Mesendoderm (in vitro differentiated cells): ENCODE results near the gene WLS.

ENCODE experiments used
- DNase-seq: peaks from one replicate; pipeline ENCODE4 v3.0.0; 2013
- H2AK5ac ChIP-seq: 2 replicates; pipeline ENCODE4 v1.6.1; 2013; ENCODE audit warnings: low read length, inconsistent platforms
- H2BK120ac ChIP-seq: 2 replicates; pipeline ENCODE4 v1.6.1; 2013; ENCODE audit warnings: low read depth, mild to moderate bottlenecking, low read length, moderate library complexity, mixed read lengths
- H2BK15ac ChIP-seq: replicated peaks from 2 replicates; pipeline ENCODE4 v1.6.1; 2013; ENCODE audit warnings: low read depth, mild to moderate bottlenecking, moderate library complexity
- H2BK5ac ChIP-seq: 2 replicates; pipeline ENCODE4 v1.6.1; 2013; ENCODE audit warnings: low read length, inconsistent platforms
- H3K18ac ChIP-seq: 2 replicates; pipeline ENCODE4 v1.6.1; 2013; ENCODE audit warnings: mild to moderate bottlenecking, low read length, mixed read lengths
- H3K23ac ChIP-seq: one replicate; pipeline ENCODE4 v1.6.1; 2013; ENCODE audit warnings: low read length
- H3K27ac ChIP-seq: 2 replicates; pipeline ENCODE4 v1.5.1; 2013; ENCODE audit warnings: low read depth, mild to moderate bottlenecking, inconsistent platforms, low read length, moderate library complexity
- H3K27me3 ChIP-seq: 2 replicates; pipeline ENCODE4 v1.6.1; 2013; ENCODE audit warnings: low read length, control low read depth, mild to moderate bottlenecking, inconsistent platforms; ENCODE audit not compliant: insufficient read depth, poor library complexity
- H3K36me3 ChIP-seq: 2 replicates; pipeline ENCODE4 v1.6.1; 2013; ENCODE audit warnings: low read length, inconsistent platforms; ENCODE audit not compliant: control insufficient read depth, insufficient read depth
- H3K4ac ChIP-seq: one replicate; pipeline ENCODE4 v1.6.1; 2013; ENCODE audit warnings: low read depth, mild to moderate bottlenecking, low read length, moderate library complexity
- H3K4me1 ChIP-seq: 2 replicates; pipeline ENCODE4 v1.6.1; 2013; ENCODE audit warnings: low read depth, low read length, inconsistent platforms; ENCODE audit not compliant: control insufficient read depth
- H3K4me2 ChIP-seq: 2 replicates; pipeline ENCODE4 v1.6.1; 2013; ENCODE audit warnings: low read length
- H3K4me3 ChIP-seq: 2 replicates; pipeline ENCODE4 v1.5.1; 2013; ENCODE audit warnings: mild to moderate bottlenecking, low read length
- H3K56ac ChIP-seq: one replicate; pipeline ENCODE4 v1.6.1; 2013; ENCODE audit warnings: low read length
- H3K79me1 ChIP-seq: 2 replicates; pipeline ENCODE4 v1.6.1; 2013; ENCODE audit warnings: low read length, inconsistent platforms
- H3K79me2 ChIP-seq: 2 replicates; pipeline ENCODE4 v1.6.1; 2013; ENCODE audit warnings: mild to moderate bottlenecking, low read length; ENCODE audit not compliant: control insufficient read depth, insufficient read depth
- H3K9ac ChIP-seq: 2 replicates; pipeline ENCODE4 v1.6.1; 2013; ENCODE audit warnings: low read length, inconsistent platforms
- H4K5ac ChIP-seq: one replicate; pipeline ENCODE4 v1.6.1; 2013; ENCODE audit warnings: low read length
- H4K8ac ChIP-seq: one replicate; pipeline ENCODE4 v1.6.1; 2013; ENCODE audit warnings: low read depth, mild to moderate bottlenecking, control low read depth, low read length, moderate library complexity
- WGBS: extraction: QIAGEN DNeasy Blood & Tissue Kit; methylation state at CpG from one replicate; pipeline ENCODE4 v1.1.7; 2013; ENCODE audit warnings: low lambda C conversion rate, missing lambda C conversion rate; ENCODE audit not compliant: insufficient coverage; ENCODE audit errors: extremely low coverage; 5-methylcytosine and 5-hydroxymethylcytosine counted together

The WLS gene

GRCh38 chr1:68100571-68100970 is 131.8 kb downstream of the WLS start:
- Histone ChIP-seq H2BK15ac (no peak overlapping the region), H3K27me3 (no peaks in the 10 kb centered on the region), H3K27ac (no peak overlapping the region)

GRCh38 chr1:68093737-68094136 is 138.6 kb downstream of the WLS start:
- Histone ChIP-seq H3K27me3 (no peaks in the 10 kb centered on the region), H2AK5ac (no peak overlapping the region), H3K4ac (no peak overlapping the region), H3K9ac (no peak overlapping the region), H3K4me3 (no peak overlapping the region), H3K79me1 (no peaks in the 10 kb centered on the region), H3K79me2 (no peaks in the 10 kb centered on the region), H2BK15ac (no peak overlapping the region), H4K8ac (no peak overlapping the region), H2BK120ac (no peak overlapping the region), H3K36me3 (no peaks in the 10 kb centered on the region), H3K56ac (no peak overlapping the region), H4K5ac (no peak overlapping the region), H3K18ac (no peak overlapping the region), H2BK5ac (no peak overlapping the region), H3K27ac (no peak overlapping the region), H3K4me2 (no peak overlapping the region), H3K23ac (no peak overlapping the region), H3K4me1 (no peaks in the 10 kb centered on the region)
- no peak for DNase-seq

More at GRCh38 chr1:68100571-68100970, 131.8 kb downstream of the WLS start:
- Histone ChIP-seq H3K79me1 (no peaks in the 10 kb centered on the region), H2BK120ac (no peak overlapping the region), H3K9ac (no peak overlapping the region), H3K79me2 (no peaks in the 10 kb centered on the region), H3K4ac (no peak overlapping the region), H3K18ac (no peak overlapping the region), H3K23ac (no peak overlapping the region), H3K56ac (no peak overlapping the region), H4K5ac (no peak overlapping the region), H3K4me1 (no peaks in the 10 kb centered on the region), H3K4me2 (no peak overlapping the region), H2BK5ac (no peak overlapping the region), H3K36me3 (no peaks in the 10 kb centered on the region), H3K4me3 (no peak overlapping the region), H4K8ac (no peak overlapping the region), H2AK5ac (no peak overlapping the region)
- no CpG with 5 or more reads among the region's 2 CpGs for WGBS
- no peak for DNase-seq

GRCh38 chr1:68087184-68087583 is 145.1 kb downstream of the WLS start:
- Histone ChIP-seq H3K9ac (no peak overlapping the region), H2BK5ac (no peak overlapping the region), H3K79me1 (no peaks in the 10 kb centered on the region), H4K8ac (no peak overlapping the region), H2BK15ac (no peak overlapping the region), H3K4me2 (no peak overlapping the region), H3K4me1 (no peaks in the 10 kb centered on the region), H3K36me3 (no peaks in the 10 kb centered on the region), H3K18ac (no peak overlapping the region), H3K27ac (no peak overlapping the region), H3K79me2 (no peaks in the 10 kb centered on the region), H3K27me3 (no peaks in the 10 kb centered on the region), H3K56ac (no peak overlapping the region), H4K5ac (no peak overlapping the region), H2AK5ac (no peak overlapping the region), H3K4ac (no peak overlapping the region), H3K4me3 (no peak overlapping the region), H3K23ac (no peak overlapping the region), H2BK120ac (no peak overlapping the region)
- DNase-seq, result no peak
- no CpG with 5 or more reads among the region's 4 CpGs for whole genome bisulfite sequencing

GRCh38 chr1:68085752-68086151 is 146.6 kb downstream of the WLS start:
- no peak for DNase-seq
- Histone ChIP-seq H3K4ac (no peak overlapping the region), H3K79me2 (no peaks in the 10 kb centered on the region), H3K79me1 (no peaks in the 10 kb centered on the region), H3K18ac (no peak overlapping the region), H3K4me2 (no peak overlapping the region), H3K4me1 (no peaks in the 10 kb centered on the region), H4K8ac (no peak overlapping the region), H3K9ac (no peak overlapping the region), H2BK5ac (no peak overlapping the region), H3K56ac (no peak overlapping the region), H3K36me3 (no peaks in the 10 kb centered on the region), H3K23ac (no peak overlapping the region), H2BK120ac (no peak overlapping the region), H4K5ac (no peak overlapping the region), H2BK15ac (no peak overlapping the region), H3K27me3 (no peaks in the 10 kb centered on the region), H3K27ac (no peak overlapping the region), H3K4me3 (no peak overlapping the region), H2AK5ac (no peak overlapping the region)
- no CpG with 5 or more reads among the region's 1 CpG for WGBS

- Histone ChIP-seq H2AK5ac (no peak overlapping the region), H3K79me2 (no peaks in the 10 kb centered on the region), H2BK15ac (no peak overlapping the region), H3K4me1 (no peaks in the 10 kb centered on the region), H4K8ac (no peak overlapping the region), H3K79me1 (no peaks in the 10 kb centered on the region), H3K4me2 (no peak overlapping the region), H3K36me3 (no peaks in the 10 kb centered on the region), H2BK120ac (no peak overlapping the region), H3K4me3 (no peak overlapping the region), H3K27ac (no peak overlapping the region), H3K18ac (no peak overlapping the region), H4K5ac (no peak overlapping the region), H2BK5ac (no peak overlapping the region), H3K9ac (no peak overlapping the region), H3K23ac (no peak overlapping the region), H3K56ac (no peak overlapping the region), H3K4ac (no peak overlapping the region), H3K27me3 (no peaks in the 10 kb centered on the region)
- WGBS, result no CpG with 5 or more reads among the region's 2 CpGs
- DNase-seq, result no peak
Measured at GRCh38 chr1:68083686-68084085, 148.6 kb downstream of the WLS start.

- Histone ChIP-seq H3K79me2 (no peaks in the 10 kb centered on the region), H2BK5ac (no peak overlapping the region), H3K4ac (no peak overlapping the region), H3K27me3 (no peaks in the 10 kb centered on the region), H3K23ac (no peak overlapping the region), H3K4me3 (no peak overlapping the region), H3K27ac (no peak overlapping the region), H4K5ac (no peak overlapping the region), H3K9ac (no peak overlapping the region), H2AK5ac (no peak overlapping the region), H3K4me1 (no peaks in the 10 kb centered on the region), H3K56ac (no peak overlapping the region), H3K4me2 (no peak overlapping the region), H3K79me1 (no peaks in the 10 kb centered on the region), H2BK15ac (no peak overlapping the region), H2BK120ac (no peak overlapping the region), H3K18ac (no peak overlapping the region), H3K36me3 (no peaks in the 10 kb centered on the region), H4K8ac (no peak overlapping the region)
- DNase-seq, result no peak
Measured at GRCh38 chr1:68081775-68082283, 150.5 kb downstream of the WLS start.
